Jurkat, Clone E6-1 (cell line): ENCODE data around the gene ZNF19.

Experiments used
- DNase-seq: peaks from one replicate; pipeline ENCODE4 v3.0.0-alpha.2; 2011; ENCODE audit warnings: low read depth, low spot score
- H3K4me3 ChIP-seq: 2 replicates; pipeline ENCODE4 v1.5.1; 2011; ENCODE audit warnings: mild to moderate bottlenecking, low read length, control low read depth, moderate library complexity

ZNF19 gene

GRCh38 chr16:71424626-71425025 is 64.5 kb downstream of the ZNF19 start:
- H3K4me3 ChIP-seq, result no peak overlapping the region
- DNase-seq, result no peak

GRCh38 chr16:71423865-71424264 is 65.3 kb downstream of the ZNF19 start:
- no peak overlapping the region for H3K4me3 ChIP-seq
- no peak for DNase-seq
